Spleen (tissue), 11 donors: Measurements from ENCODE around the gene ZBP1. TPM values are rescaled to one million over a fixed set of nuclear protein-coding genes. Genes with fewer than 3 reads are reported as not detected.

Experiments
- DNase-seq: peaks from one replicate; pipeline ENCODE4 v3.0.0-alpha.2; 2020
- H3K27ac ChIP-seq, 8 donors: fragments of 200-600 bp; sonication (generic) in 7 of 8; 1 replicate in 4 of 8; 2 replicates in 4 of 8; pipeline versions ENCODE4 v1.5.0 to v1.8.0; 2016 to 2021; ENCODE audit warnings: inconsistent platforms in 4 of 8, mild to moderate bottlenecking in 4 of 8, moderate library complexity in 1 of 8
- H3K27me3 ChIP-seq, 7 donors: fragments of 200-600 bp; sonication (generic) in 6 of 7; replicated peaks in 1 of 7; 1 replicate in 4 of 7; 2 replicates in 3 of 7; pipeline versions ENCODE4 v1.5.0 to v1.8.0; 2016 to 2021; ENCODE audit warnings: inconsistent platforms in 3 of 7, mild to moderate bottlenecking in 1 of 7
- H3K36me3 ChIP-seq, 6 donors: fragments of 200-600 bp; sonication (generic) in 5 of 6; 1 replicate in 4 of 6; 2 replicates in 2 of 6; pipeline versions ENCODE4 v1.5.0 to v1.8.0; 2016 to 2021; ENCODE audit warnings: inconsistent platforms in 2 of 6
- H3K4me1 ChIP-seq, 6 donors: fragments of 200-600 bp; sonication (generic) in 5 of 6; 1 replicate in 3 of 6; 2 replicates in 3 of 6; pipeline versions ENCODE4 v1.5.0 to v1.8.0; 2016 to 2021; ENCODE audit warnings: inconsistent platforms in 3 of 6
- H3K4me3 ChIP-seq, 8 donors: fragments of 200-600 bp; sonication (generic) in 7 of 8; 1 replicate in 4 of 8; 2 replicates in 4 of 8; pipeline versions ENCODE4 v1.5.0 to v1.8.0; 2016 to 2021; ENCODE audit warnings: inconsistent platforms in 4 of 8, mild to moderate bottlenecking in 4 of 8, moderate library complexity in 2 of 8
- H3K9me3 ChIP-seq, 8 donors: fragments of 200-600 bp; sonication (generic) in 7 of 8; 1 replicate in 4 of 8; 2 replicates in 4 of 8; pipeline versions ENCODE4 v1.5.0 to v1.8.0; 2016 to 2021; ENCODE audit warnings: inconsistent platforms in 4 of 8
- POLR2A ChIP-seq, 3 donors: fragments of 450-650 bp; IDR thresholded peaks; one replicate each; pipeline ENCODE4 v1.5.1; 2017; ENCODE audit warnings: antibody characterized with exemption in 3 of 3, mild to moderate bottlenecking in 1 of 3
- POLR2AphosphoS5 ChIP-seq, 3 donors: sonication (generic); formaldehyde crosslinking; IDR thresholded peaks; one replicate each; pipeline ENCODE4 v1.5.1; 2017; ENCODE audit warnings: antibody characterized with exemption in 3 of 3
- WGBS, 5 donors: extraction: QIAGEN DNeasy Blood & Tissue Kit in 3 of 5; methylation state at CpG; one replicate each; pipeline versions ENCODE4 v1.1.5 to v1.1.7; 2013 to 2018; 5-methylcytosine and 5-hydroxymethylcytosine counted together
- intact Hi-C: fragments of 100-400 bp; cut with DNase I; formaldehyde crosslinking; loops from one replicate; pipeline ENCODE4 v1.15.0; 2023; ENCODE audit warnings: low total_unique reads
- polyA plus RNA-seq, 3 donors: library from polyadenylated mRNA; stranded (reverse); fragments of 200-250 nt; gene quantifications; one replicate each; pipeline ENCODE4 v1.2.1, GENCODE V29; 2013
- total RNA-seq, 7 donors: library from RNA; depleted of rRNA in 3 of 7; stranded (reverse); fragments of >200 nt in 3 of 7; fragmentation: NEBNext Ultra II Directional in 4 of 7; extraction: Animal tissue kit (Norgen Biotek cat#: 25700) in 4 of 7; gene quantifications; one replicate each; pipeline versions ENCODE4 v1.1.0 to v1.2.1, GENCODE V29; 2016 to 2021
- TF ChIP-seq, protein P1 (sequence below), 11 experiments: fragments of 200-600 bp in 7 of 11; fragments of 450-650 bp in 4 of 11; sonication (generic) in 4 of 11; IDR thresholded peaks in 8 of 11; conservative IDR thresholded peaks in 3 of 11; 1 replicate in 7 of 11; 2 replicates in 4 of 11; pipeline versions ENCODE4 v1.4.0 to v1.8.0; 2016 to 2021; ENCODE audit warnings: antibody characterized with exemption in 11 of 11, inconsistent platforms in 4 of 11, mild to moderate bottlenecking in 1 of 11
- donor health status: healthy with polysubstance abuse.
- donor health status: DM: no; HTN: no; CAD: no; lungs with moderate emphysema.
- donor health status: DM: no; HTN: no; CAD: no.
- donor health status: Bipolar disorder and iron deficiency.
- donor health status: healthy.
- donor health status: DM: no; HTN: no; CAD: no.
- donor health status: DM: yes; HTN: yes; CAD: no.

Gene ZBP1
- total and polyA plus RNA-seq, 10 donors, result 8.6 to 28.4 (median 16.6) TPM

- Histone ChIP-seq H3K9me3 (no peaks in the 10 kb centered on the region), H3K27ac (no peak overlapping the region), H3K4me3 (no peak overlapping the region), H3K4me1 (peaks cover 0 to 44% (median 21%) of the 10 kb centered on the region in 6 donors), H3K27me3 (no peaks in the 10 kb centered on the region), H3K36me3 (peaks cover 0 to 54% (median 23%) of the 10 kb centered on the region in 6 donors)
- no peak for TF ChIP-seq POLR2A (IDR thresholded peaks at IDR 0.05)
- TF ChIP-seq POLR2AphosphoS5 (IDR thresholded peaks at IDR 0.05), result no peak
- 89 to 93% (median 90%) methylated on average over 11 to 15 of the region's 15 CpGs for WGBS, 5 donors
- intact Hi-C loops, result loop anchor here (10.0 kb wide), 2 partner anchors 52 to 428 kb away; no protein-coding TSS in a partner anchor
- DNase-seq, result peak; percentile 74
These were observed 36.1 kb upstream of the ZBP1 start for GRCh38 chr20:57656252-57656820.

DNA sequence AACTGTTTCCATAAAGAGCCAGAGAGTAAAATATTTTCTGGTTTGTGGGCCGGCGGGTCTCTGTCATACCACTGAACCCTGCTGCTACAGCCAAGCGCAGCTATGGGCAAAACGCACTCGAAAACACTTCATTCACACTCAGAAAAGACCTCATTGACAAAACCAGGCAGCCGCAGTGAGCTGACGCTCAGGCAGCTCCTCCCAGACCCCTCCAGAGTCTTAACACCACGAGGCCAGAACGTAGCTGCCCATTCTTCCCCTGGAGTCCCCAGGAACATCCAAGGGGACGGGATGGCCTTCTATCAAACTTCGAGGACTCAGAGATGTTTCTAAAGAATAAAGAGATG is 35.6 kb upstream of the ZBP1 start:
- Histone ChIP-seq H3K27ac (no peak overlapping the region), H3K36me3 (peaks cover 0 to 58% (median 23%) of the 10 kb centered on the region in 6 donors), H3K4me3 (no peak overlapping the region), H3K4me1 (peaks cover 0 to 38% (median 19%) of the 10 kb centered on the region in 6 donors), H3K27me3 (no peaks in the 10 kb centered on the region), H3K9me3 (no peaks in the 10 kb centered on the region)
- 90 to 93% (median 91%) methylated on average over 11 of the region's 11 CpGs for WGBS, 5 donors
- intact Hi-C loops, result loop anchor here (10.0 kb wide), 2 partner anchors 51 to 429 kb away; no protein-coding TSS in a partner anchor
- DNase-seq, result peak; percentile 48
- TF ChIP-seq POLR2A (IDR thresholded peaks at IDR 0.05) (no peak), POLR2AphosphoS5 (IDR thresholded peaks at IDR 0.05) (no peak)
- TF ChIP-seq, protein P1, sequence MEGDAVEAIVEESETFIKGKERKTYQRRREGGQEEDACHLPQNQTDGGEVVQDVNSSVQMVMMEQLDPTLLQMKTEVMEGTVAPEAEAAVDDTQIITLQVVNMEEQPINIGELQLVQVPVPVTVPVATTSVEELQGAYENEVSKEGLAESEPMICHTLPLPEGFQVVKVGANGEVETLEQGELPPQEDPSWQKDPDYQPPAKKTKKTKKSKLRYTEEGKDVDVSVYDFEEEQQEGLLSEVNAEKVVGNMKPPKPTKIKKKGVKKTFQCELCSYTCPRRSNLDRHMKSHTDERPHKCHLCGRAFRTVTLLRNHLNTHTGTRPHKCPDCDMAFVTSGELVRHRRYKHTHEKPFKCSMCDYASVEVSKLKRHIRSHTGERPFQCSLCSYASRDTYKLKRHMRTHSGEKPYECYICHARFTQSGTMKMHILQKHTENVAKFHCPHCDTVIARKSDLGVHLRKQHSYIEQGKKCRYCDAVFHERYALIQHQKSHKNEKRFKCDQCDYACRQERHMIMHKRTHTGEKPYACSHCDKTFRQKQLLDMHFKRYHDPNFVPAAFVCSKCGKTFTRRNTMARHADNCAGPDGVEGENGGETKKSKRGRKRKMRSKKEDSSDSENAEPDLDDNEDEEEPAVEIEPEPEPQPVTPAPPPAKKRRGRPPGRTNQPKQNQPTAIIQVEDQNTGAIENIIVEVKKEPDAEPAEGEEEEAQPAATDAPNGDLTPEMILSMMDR (IDR thresholded peaks at IDR 0.05 in 8 of 11, conservative IDR thresholded peaks at IDR 0.05 in 3 of 11), result no peak

- WGBS, 5 donors, result 87 to 93% (median 89%) methylated on average over 21 to 22 of the region's 22 CpGs
- Histone ChIP-seq H3K9me3 (no peaks in the 10 kb centered on the region), H3K4me1 (peaks cover 0 to 38% (median 19%) of the 10 kb centered on the region in 6 donors), H3K4me3 (no peak overlapping the region), H3K27ac (no peak overlapping the region), H3K36me3 (peaks cover 0 to 64% (median 24%) of the 10 kb centered on the region in 6 donors), H3K27me3 (no peaks in the 10 kb centered on the region)
- DNase-seq, result peak; percentile 70
- TF ChIP-seq POLR2A (IDR thresholded peaks at IDR 0.05) (no peak), POLR2AphosphoS5 (IDR thresholded peaks at IDR 0.05) (no peak)
- TF ChIP-seq, protein P1 (IDR thresholded peaks at IDR 0.05 in 8 of 11, conservative IDR thresholded peaks at IDR 0.05 in 3 of 11), result no peak
- intact Hi-C loops, result loop anchor here (5.0 to 10.0 kb wide), 3 partner anchors 50 to 522 kb away; no protein-coding TSS in a partner anchor
These were observed 35.0 kb upstream of the ZBP1 start for GRCh38 chr20:57654998-57655808.

DNA sequence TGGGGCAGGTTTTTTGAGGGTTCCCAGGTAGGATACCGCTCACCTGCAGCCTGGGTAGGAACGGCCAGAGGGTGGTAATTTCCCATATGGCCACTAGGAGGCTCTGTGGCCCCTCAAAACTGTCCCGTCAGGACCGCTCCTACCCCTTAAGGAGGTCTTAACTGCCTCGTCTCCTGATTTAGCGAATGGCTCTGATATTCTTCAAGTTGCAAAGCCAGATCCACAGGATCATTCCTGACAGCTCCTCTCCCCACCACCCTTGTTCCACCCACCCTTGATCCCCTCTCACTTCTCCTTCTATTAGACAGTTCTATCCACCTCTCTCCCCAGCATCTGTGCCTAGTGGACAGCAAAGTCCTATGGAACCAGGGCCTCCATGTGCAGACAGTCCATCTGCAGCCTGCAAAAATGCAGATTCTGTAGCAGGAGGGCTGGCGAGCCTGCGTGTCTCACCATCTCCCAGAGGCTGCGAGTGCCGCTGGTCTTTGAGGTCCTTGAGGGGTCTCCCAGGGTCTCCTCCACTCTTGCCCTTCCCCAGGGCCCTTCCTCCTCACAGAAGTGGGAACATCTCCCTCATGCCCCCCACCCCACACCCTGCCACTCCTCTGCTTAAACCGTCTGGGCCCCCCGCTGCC is 34.3 kb upstream of the ZBP1 start:
- Histone ChIP-seq H3K36me3 (peaks cover 0 to 68% (median 26%) of the 10 kb centered on the region in 6 donors), H3K4me1 (peaks cover 0 to 38% (median 19%) of the 10 kb centered on the region in 6 donors), H3K9me3 (no peaks in the 10 kb centered on the region), H3K27ac (no peak overlapping the region), H3K27me3 (no peaks in the 10 kb centered on the region), H3K4me3 (no peak overlapping the region)
- intact Hi-C loops, result loop anchor here (5.0 to 10.0 kb wide), 3 partner anchors 50 to 523 kb away; no protein-coding TSS in a partner anchor
- DNase-seq, result peak; percentile 81
- TF ChIP-seq, protein P1 (IDR thresholded peaks at IDR 0.05 in 8 of 11, conservative IDR thresholded peaks at IDR 0.05 in 3 of 11), result peak; percentile 78 to 94 (median 91)
- TF ChIP-seq POLR2A (IDR thresholded peaks at IDR 0.05), result no peak
- WGBS, 5 donors, result 44 to 47% (median 44%) methylated on average over 12 of the region's 12 CpGs
